HepG2 (cell line): Measurements from ENCODE around the gene ZDHHC24. TPM values are rescaled to one million over a fixed set of nuclear protein-coding genes. Genes with fewer than 3 reads are reported as not detected.

ENCODE experiments used
- GATAD1 ChIP-seq: IDR thresholded peaks from 2 replicates; pipeline ENCODE4 v1.6.1; 2016; ENCODE audit warnings: missing genetic modification reagents, missing compliant biosample characterization
- GLMP ChIP-seq: sonication (generic); formaldehyde crosslinking; IDR thresholded peaks from 2 replicates; pipeline ENCODE4 v1.9.0; 2021; ENCODE audit warnings: missing genetic modification reagents, mild to moderate bottlenecking, borderline replicate concordance
- PTBP1 ChIP-seq: fragments of 200-400 bp; formaldehyde crosslinking; IDR thresholded peaks from 2 replicates; pipeline ENCODE4 v1.6.1; 2018; ENCODE audit warnings: low read length, low read depth; ENCODE audit not compliant: poor library complexity, severe bottlenecking
- SMARCC2 ChIP-seq: fragments of 450-650 bp; IDR thresholded peaks from 2 replicates; pipeline ENCODE4 v1.6.1; 2017; ENCODE audit warnings: antibody characterized with exemption, mild to moderate bottlenecking
- SP1 ChIP-seq, 2 experiments: fragments of 450-650 bp in 1 of 2; sonication (generic) in 1 of 2; formaldehyde crosslinking in 1 of 2; IDR thresholded peaks; 2 replicates each; pipeline versions ENCODE4 v1.4.0 to v1.6.1; 2016 to 2020; ENCODE audit warnings: missing genetic modification reagents in 1 of 2
- ZC3H13 ChIP-seq: sonication (generic); formaldehyde crosslinking; IDR thresholded peaks from 2 replicates; pipeline ENCODE4 v1.8.1; 2023; ENCODE audit warnings: mild to moderate bottlenecking, missing genetic modification reagents, moderate library complexity
- ZKSCAN8 ChIP-seq: IDR thresholded peaks from 2 replicates; pipeline ENCODE4 v1.6.1; 2016; ENCODE audit warnings: borderline replicate concordance, missing genetic modification reagents, missing compliant biosample characterization
- ZMYM3 ChIP-seq: sonication (generic); formaldehyde crosslinking; IDR thresholded peaks from 2 replicates; pipeline ENCODE4 v1.5.1; 2020; ENCODE audit warnings: mild to moderate bottlenecking, missing genetic modification reagents
- ZNF367 ChIP-seq: sonication (generic); formaldehyde crosslinking; IDR thresholded peaks from 2 replicates; pipeline ENCODE4 v1.4.0; 2020; ENCODE audit warnings: missing genetic modification reagents, borderline replicate concordance
- ZNF614 ChIP-seq: IDR thresholded peaks from 2 replicates; pipeline ENCODE4 v1.6.1; 2018; ENCODE audit warnings: missing biosample characterization, missing genetic modification reagents, inconsistent platforms, borderline replicate concordance
- ZNF790 ChIP-seq: sonication (generic); formaldehyde crosslinking; IDR thresholded peaks from 2 replicates; pipeline ENCODE4 v1.8.0; 2022; ENCODE audit warnings: missing genetic modification reagents, mild to moderate bottlenecking, borderline replicate concordance
- polyA plus RNA-seq, 8 experiments: library from polyadenylated mRNA; depleted of rRNA in 3 of 8; stranded (reverse) in 7 of 8; unstranded in 1 of 8; fragments of >200 nt; fragmentation: Illumina TruSeq in 4 of 8; extraction: Trizol in 4 of 8; gene quantifications; 2 replicates each; pipeline versions ENCODE4 v1.2.1 to v1.2.3, GENCODE V29; 2011 to 2016; ENCODE audit warnings: low read depth in 4 of 8, missing spikeins in 1 of 8, mixed read lengths in 1 of 8; ENCODE audit not compliant: insufficient read depth in 1 of 8
- total RNA-seq, 5 experiments: library from RNA; depleted of rRNA; stranded (reverse); fragments of >200 nt; fragmentation: Illumina TruSeq; extraction: Trizol; gene quantifications; 2 replicates each; pipeline ENCODE4 v1.2.3, GENCODE V29; 2016; ENCODE audit warnings: low read depth in 1 of 5
- TF ChIP-seq, protein P1 (sequence below): sonication (generic); formaldehyde crosslinking; IDR thresholded peaks from 2 replicates; pipeline ENCODE4 v1.4.0; 2020; ENCODE audit warnings: missing genetic modification reagents
- TF ChIP-seq, protein P2 (sequence below): sonication (generic); formaldehyde crosslinking; IDR thresholded peaks from 2 replicates; pipeline ENCODE4 v1.5.1; 2020; ENCODE audit warnings: missing genetic modification reagents, mild to moderate bottlenecking, borderline replicate concordance
- TF ChIP-seq, protein P3 (sequence below): sonication (generic); formaldehyde crosslinking; IDR thresholded peaks from 2 replicates; pipeline ENCODE4 v1.5.1; 2020; ENCODE audit warnings: mild to moderate bottlenecking, missing genetic modification reagents, borderline replicate concordance

Gene ZDHHC24
- total and polyA plus RNA-seq, 2 of the 13 experiments (the other 11 are each of a cell fraction or from before 2014, with no cell fraction given) = 4.3 TPM

- TF ChIP-seq, protein P1, sequence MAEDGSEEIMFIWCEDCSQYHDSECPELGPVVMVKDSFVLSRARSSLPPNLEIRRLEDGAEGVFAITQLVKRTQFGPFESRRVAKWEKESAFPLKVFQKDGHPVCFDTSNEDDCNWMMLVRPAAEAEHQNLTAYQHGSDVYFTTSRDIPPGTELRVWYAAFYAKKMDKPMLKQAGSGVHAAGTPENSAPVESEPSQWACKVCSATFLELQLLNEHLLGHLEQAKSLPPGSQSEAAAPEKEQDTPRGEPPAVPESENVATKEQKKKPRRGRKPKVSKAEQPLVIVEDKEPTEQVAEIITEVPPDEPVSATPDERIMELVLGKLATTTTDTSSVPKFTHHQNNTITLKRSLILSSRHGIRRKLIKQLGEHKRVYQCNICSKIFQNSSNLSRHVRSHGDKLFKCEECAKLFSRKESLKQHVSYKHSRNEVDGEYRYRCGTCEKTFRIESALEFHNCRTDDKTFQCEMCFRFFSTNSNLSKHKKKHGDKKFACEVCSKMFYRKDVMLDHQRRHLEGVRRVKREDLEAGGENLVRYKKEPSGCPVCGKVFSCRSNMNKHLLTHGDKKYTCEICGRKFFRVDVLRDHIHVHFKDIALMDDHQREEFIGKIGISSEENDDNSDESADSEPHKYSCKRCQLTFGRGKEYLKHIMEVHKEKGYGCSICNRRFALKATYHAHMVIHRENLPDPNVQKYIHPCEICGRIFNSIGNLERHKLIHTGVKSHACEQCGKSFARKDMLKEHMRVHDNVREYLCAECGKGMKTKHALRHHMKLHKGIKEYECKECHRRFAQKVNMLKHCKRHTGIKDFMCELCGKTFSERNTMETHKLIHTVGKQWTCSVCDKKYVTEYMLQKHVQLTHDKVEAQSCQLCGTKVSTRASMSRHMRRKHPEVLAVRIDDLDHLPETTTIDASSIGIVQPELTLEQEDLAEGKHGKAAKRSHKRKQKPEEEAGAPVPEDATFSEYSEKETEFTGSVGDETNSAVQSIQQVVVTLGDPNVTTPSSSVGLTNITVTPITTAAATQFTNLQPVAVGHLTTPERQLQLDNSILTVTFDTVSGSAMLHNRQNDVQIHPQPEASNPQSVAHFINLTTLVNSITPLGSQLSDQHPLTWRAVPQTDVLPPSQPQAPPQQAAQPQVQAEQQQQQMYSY = no peak
- TF ChIP-seq GATAD1 (CRISPR knock-in tag) (peak; percentile 84), SMARCC2 (no peak), ZKSCAN8 (CRISPR knock-in tag) (no peak), ZNF790 (CRISPR knock-in tag) (no peak), ZC3H13 (CRISPR knock-in tag) (peak; percentile 81; the same call in 1 of the 2 replicates), ZNF614 (peak; percentile 35; the same call in 1 of the 2 replicates), PTBP1 (no peak), GLMP (CRISPR knock-in tag) (no peak), ZNF367 (no peak), SP1 (IDR thresholded peaks at IDR 0.05) (no peak), SP1 (CRISPR knock-in tag; IDR thresholded peaks at IDR 0.05) (peak; percentile 66), ZMYM3 (CRISPR knock-in tag) (peak; percentile 98)
- TF ChIP-seq, protein P2, sequence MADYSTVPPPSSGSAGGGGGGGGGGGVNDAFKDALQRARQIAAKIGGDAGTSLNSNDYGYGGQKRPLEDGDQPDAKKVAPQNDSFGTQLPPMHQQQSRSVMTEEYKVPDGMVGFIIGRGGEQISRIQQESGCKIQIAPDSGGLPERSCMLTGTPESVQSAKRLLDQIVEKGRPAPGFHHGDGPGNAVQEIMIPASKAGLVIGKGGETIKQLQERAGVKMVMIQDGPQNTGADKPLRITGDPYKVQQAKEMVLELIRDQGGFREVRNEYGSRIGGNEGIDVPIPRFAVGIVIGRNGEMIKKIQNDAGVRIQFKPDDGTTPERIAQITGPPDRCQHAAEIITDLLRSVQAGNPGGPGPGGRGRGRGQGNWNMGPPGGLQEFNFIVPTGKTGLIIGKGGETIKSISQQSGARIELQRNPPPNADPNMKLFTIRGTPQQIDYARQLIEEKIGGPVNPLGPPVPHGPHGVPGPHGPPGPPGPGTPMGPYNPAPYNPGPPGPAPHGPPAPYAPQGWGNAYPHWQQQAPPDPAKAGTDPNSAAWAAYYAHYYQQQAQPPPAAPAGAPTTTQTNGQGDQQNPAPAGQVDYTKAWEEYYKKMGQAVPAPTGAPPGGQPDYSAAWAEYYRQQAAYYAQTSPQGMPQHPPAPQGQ (CRISPR knock-in tag) = no peak
- TF ChIP-seq, protein P3, sequence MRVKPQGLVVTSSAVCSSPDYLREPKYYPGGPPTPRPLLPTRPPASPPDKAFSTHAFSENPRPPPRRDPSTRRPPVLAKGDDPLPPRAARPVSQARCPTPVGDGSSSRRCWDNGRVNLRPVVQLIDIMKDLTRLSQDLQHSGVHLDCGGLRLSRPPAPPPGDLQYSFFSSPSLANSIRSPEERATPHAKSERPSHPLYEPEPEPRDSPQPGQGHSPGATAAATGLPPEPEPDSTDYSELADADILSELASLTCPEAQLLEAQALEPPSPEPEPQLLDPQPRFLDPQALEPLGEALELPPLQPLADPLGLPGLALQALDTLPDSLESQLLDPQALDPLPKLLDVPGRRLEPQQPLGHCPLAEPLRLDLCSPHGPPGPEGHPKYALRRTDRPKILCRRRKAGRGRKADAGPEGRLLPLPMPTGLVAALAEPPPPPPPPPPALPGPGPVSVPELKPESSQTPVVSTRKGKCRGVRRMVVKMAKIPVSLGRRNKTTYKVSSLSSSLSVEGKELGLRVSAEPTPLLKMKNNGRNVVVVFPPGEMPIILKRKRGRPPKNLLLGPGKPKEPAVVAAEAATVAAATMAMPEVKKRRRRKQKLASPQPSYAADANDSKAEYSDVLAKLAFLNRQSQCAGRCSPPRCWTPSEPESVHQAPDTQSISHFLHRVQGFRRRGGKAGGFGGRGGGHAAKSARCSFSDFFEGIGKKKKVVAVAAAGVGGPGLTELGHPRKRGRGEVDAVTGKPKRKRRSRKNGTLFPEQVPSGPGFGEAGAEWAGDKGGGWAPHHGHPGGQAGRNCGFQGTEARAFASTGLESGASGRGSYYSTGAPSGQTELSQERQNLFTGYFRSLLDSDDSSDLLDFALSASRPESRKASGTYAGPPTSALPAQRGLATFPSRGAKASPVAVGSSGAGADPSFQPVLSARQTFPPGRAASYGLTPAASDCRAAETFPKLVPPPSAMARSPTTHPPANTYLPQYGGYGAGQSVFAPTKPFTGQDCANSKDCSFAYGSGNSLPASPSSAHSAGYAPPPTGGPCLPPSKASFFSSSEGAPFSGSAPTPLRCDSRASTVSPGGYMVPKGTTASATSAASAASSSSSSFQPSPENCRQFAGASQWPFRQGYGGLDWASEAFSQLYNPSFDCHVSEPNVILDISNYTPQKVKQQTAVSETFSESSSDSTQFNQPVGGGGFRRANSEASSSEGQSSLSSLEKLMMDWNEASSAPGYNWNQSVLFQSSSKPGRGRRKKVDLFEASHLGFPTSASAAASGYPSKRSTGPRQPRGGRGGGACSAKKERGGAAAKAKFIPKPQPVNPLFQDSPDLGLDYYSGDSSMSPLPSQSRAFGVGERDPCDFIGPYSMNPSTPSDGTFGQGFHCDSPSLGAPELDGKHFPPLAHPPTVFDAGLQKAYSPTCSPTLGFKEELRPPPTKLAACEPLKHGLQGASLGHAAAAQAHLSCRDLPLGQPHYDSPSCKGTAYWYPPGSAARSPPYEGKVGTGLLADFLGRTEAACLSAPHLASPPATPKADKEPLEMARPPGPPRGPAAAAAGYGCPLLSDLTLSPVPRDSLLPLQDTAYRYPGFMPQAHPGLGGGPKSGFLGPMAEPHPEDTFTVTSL = no peak
Measured at GRCh38 chr11:66480117-66480938, 65.5 kb downstream of the ZDHHC24 start, which contains the start of gene DPP3 (continued).
